ENCODE measurements around the gene MYH15. TPM values are rescaled to one million over a fixed set of nuclear protein-coding genes. Genes with fewer than 3 reads are reported as not detected.

MYH15 gene
- total RNA-seq, 2 donors from 2014 or later: 0.07 to 0.15 TPM

GRCh38 chr3:108524537-108524936 lies 14.1 kb upstream of the MYH15 start:
- Mint-ChIP-seq H3K27me3 (ENCODE audit: insufficient read depth) (no peaks in the 10 kb centered on the region), H3K4me3 (no peak overlapping the region), H3K27ac (no peak overlapping the region), H3K9me3 (no peaks in the 10 kb centered on the region), H3K36me3 (ENCODE audit: low read depth) (no peaks in the 10 kb centered on the region), H3K4me1 (no peaks in the 10 kb centered on the region)
- Histone ChIP-seq H3K9ac (ENCODE audit: extremely low read depth, low read length, poor library complexity, severe bottlenecking) (no peak overlapping the region), H3K9me3 (ENCODE audit: control insufficient read depth, low read length) (no peaks in the 10 kb centered on the region), H3K36me3 (ENCODE audit: control insufficient read depth, insufficient read depth, low read length) (no peaks in the 10 kb centered on the region), H3K27ac (ENCODE audit: low read depth, low read length) (no peak overlapping the region), H3K4me3 (ENCODE audit: low read length) (no peak overlapping the region), H3K4me1 (ENCODE audit: control insufficient read depth, insufficient read depth, low read length) (no peaks in the 10 kb centered on the region), H3K27me3 (ENCODE audit: control insufficient read depth, insufficient read depth, low read length, poor library complexity, severe bottlenecking) (no peaks in the 10 kb centered on the region)
- no peak for DNase-seq
- TF ChIP-seq CTCF (conservative IDR thresholded peaks at IDR 0.05): no peak
- WGBS, 2 experiments (ENCODE audit: insufficient coverage in 1 of 2, insufficient read length in 1 of 2): 86 to 91% methylated on average over 2 of the region's 2 CpGs

- Mint-ChIP-seq H3K27me3 (ENCODE audit: insufficient read depth) (no peaks in the 10 kb centered on the region), H3K4me3 (no peak overlapping the region), H3K9me3 (no peaks in the 10 kb centered on the region), H3K27ac (no peak overlapping the region), H3K36me3 (ENCODE audit: low read depth) (no peaks in the 10 kb centered on the region), H3K4me1 (peaks cover 3% of the 10 kb centered on the region)
- H3K9me3 ChIP-seq (ENCODE audit: control insufficient read depth, low read length): no peaks in the 10 kb centered on the region
- H3K4me3 ChIP-seq (ENCODE audit: low read length): no peak overlapping the region
- H3K27ac ChIP-seq (ENCODE audit: low read depth, low read length): no peak overlapping the region
- H3K9ac ChIP-seq (ENCODE audit: extremely low read depth, low read length, poor library complexity, severe bottlenecking): no peak overlapping the region
- TF ChIP-seq CTCF (conservative IDR thresholded peaks at IDR 0.05): no peak
- 93 to 100% methylated on average over 1 of the region's 1 CpG for WGBS, 2 experiments (ENCODE audit: insufficient coverage in 1 of 2, insufficient read length in 1 of 2)
- no peaks in the 10 kb centered on the region for H3K4me1 ChIP-seq (ENCODE audit: control insufficient read depth, insufficient read depth, low read length)
- no peaks in the 10 kb centered on the region for H3K27me3 ChIP-seq (ENCODE audit: control insufficient read depth, insufficient read depth, low read length, poor library complexity, severe bottlenecking)
- no peaks in the 10 kb centered on the region for H3K36me3 ChIP-seq (ENCODE audit: control insufficient read depth, insufficient read depth, low read length)
- no peak for DNase-seq
These were observed 8.5 kb upstream of the MYH15 start for GRCh38 chr3:108518895-108519294.

GRCh38 chr3:108516881-108517280 lies 6.5 kb upstream of the MYH15 start:
- Histone ChIP-seq H3K4me1 (ENCODE audit: control insufficient read depth, insufficient read depth, low read length) (no peaks in the 10 kb centered on the region), H3K36me3 (ENCODE audit: control insufficient read depth, insufficient read depth, low read length) (no peaks in the 10 kb centered on the region), H3K9ac (ENCODE audit: extremely low read depth, low read length, poor library complexity, severe bottlenecking) (no peak overlapping the region), H3K9me3 (ENCODE audit: control insufficient read depth, low read length) (no peaks in the 10 kb centered on the region), H3K27ac (ENCODE audit: low read depth, low read length) (no peak overlapping the region), H3K27me3 (ENCODE audit: control insufficient read depth, insufficient read depth, low read length, poor library complexity, severe bottlenecking) (no peaks in the 10 kb centered on the region), H3K4me3 (ENCODE audit: low read length) (no peak overlapping the region)
- DNase-seq: no peak
- Mint-ChIP-seq H3K4me1 (peaks cover 3% of the 10 kb centered on the region), H3K4me3 (no peak overlapping the region), H3K36me3 (ENCODE audit: low read depth) (no peaks in the 10 kb centered on the region), H3K27me3 (ENCODE audit: insufficient read depth) (no peaks in the 10 kb centered on the region), H3K27ac (no peak overlapping the region), H3K9me3 (no peaks in the 10 kb centered on the region)
- 84 to 89% methylated on average over 2 of the region's 2 CpGs for WGBS, 2 experiments (ENCODE audit: insufficient coverage in 1 of 2, insufficient read length in 1 of 2)
- TF ChIP-seq CTCF (conservative IDR thresholded peaks at IDR 0.05): no peak
